NK-92 treated with Interleukin-12 subunit alpha and Interleukin-12 subunit beta, amount 100 ng/mL, for 24 hours (cell line): ENCODE data around the gene PCSK5.

Source experiments
- DNase-seq: peaks from one replicate; lab custom pipeline; 2025; lab: John Stamatoyannopoulos, UW

PCSK5 gene

GRCh38 chr9:76082057-76082456, 191.6 kb downstream of the PCSK5 start:
- no peak for DNase-seq

GRCh38 chr9:76085596-76085995, 195.1 kb downstream of the PCSK5 start:
- DNase-seq: no peak

- no peak for DNase-seq
Measured at GRCh38 chr9:76086539-76086938, 196.1 kb downstream of the PCSK5 start.

GRCh38 chr9:76087976-76088375, 197.5 kb downstream of the PCSK5 start:
- DNase-seq: no peak

- no peak for DNase-seq
Measured at GRCh38 chr9:76090330-76090729, 199.9 kb downstream of the PCSK5 start.

GRCh38 chr9:76090909-76091308, 200.4 kb downstream of the PCSK5 start:
- DNase-seq: no peak

- DNase-seq: no peak
Measured at GRCh38 chr9:76092572-76092971, 202.1 kb downstream of the PCSK5 start.

GRCh38 chr9:76095585-76095984, 205.1 kb downstream of the PCSK5 start:
- no peak for DNase-seq

GRCh38 chr9:76099516-76099915, 209.0 kb downstream of the PCSK5 start:
- DNase-seq: no peak

- DNase-seq: no peak
Measured at GRCh38 chr9:76101075-76101474, 210.6 kb downstream of the PCSK5 start.

- no peak for DNase-seq
Measured at GRCh38 chr9:76101491-76101890, 211.0 kb downstream of the PCSK5 start.

GRCh38 chr9:76101947-76102346, 211.5 kb downstream of the PCSK5 start:
- no peak for DNase-seq

GRCh38 chr9:76103531-76104315, 213.2 kb downstream of the PCSK5 start:
- DNase-seq: no peak

GRCh38 chr9:76107482-76107881, 217.0 kb downstream of the PCSK5 start:
- DNase-seq: no peak

GRCh38 chr9:76109953-76110352, 219.5 kb downstream of the PCSK5 start:
- no peak for DNase-seq

- no peak for DNase-seq
Measured at GRCh38 chr9:76112151-76112550, 221.7 kb downstream of the PCSK5 start.

- no peak for DNase-seq
Measured at GRCh38 chr9:76114144-76114543, 223.7 kb downstream of the PCSK5 start.

GRCh38 chr9:76115396-76115795, 224.9 kb downstream of the PCSK5 start:
- no peak for DNase-seq

GRCh38 chr9:76115982-76116646, 225.6 kb downstream of the PCSK5 start:
- no peak for DNase-seq

GRCh38 chr9:76116913-76117312, 226.4 kb downstream of the PCSK5 start:
- no peak for DNase-seq

GRCh38 chr9:76127637-76128036, 237.2 kb downstream of the PCSK5 start:
- no peak for DNase-seq

GRCh38 chr9:76135902-76136301, 245.4 kb downstream of the PCSK5 start:
- no peak for DNase-seq

GRCh38 chr9:76136986-76137385, 246.5 kb downstream of the PCSK5 start:
- DNase-seq: no peak

GRCh38 chr9:76137931-76138330, 247.5 kb downstream of the PCSK5 start:
- DNase-seq: no peak
